Prostate gland (tissue), 2 donors: Measurements from ENCODE around the gene STK39. TPM values are rescaled to one million over a fixed set of nuclear protein-coding genes. Genes with fewer than 3 reads are reported as not detected.

ENCODE experiments used
- DNase-seq: peaks from one replicate; pipeline ENCODE4 v3.0.0-alpha.2; 2019; ENCODE audit warnings: low spot score
- H3K27ac ChIP-seq, 2 donors: fragments of 200-600 bp; sonication (generic); 2 replicates each; pipeline ENCODE4 v1.5.1; 2017 to 2019
- H3K27me3 ChIP-seq: fragments of 200-600 bp; sonication (generic); replicated peaks from 2 replicates; pipeline ENCODE4 v1.5.1; 2019; ENCODE audit not compliant: insufficient read depth
- H3K36me3 ChIP-seq, 2 donors: fragments of 200-600 bp; sonication (generic); 1 replicate in 1 of 2; 2 replicates in 1 of 2; pipeline versions ENCODE4 v1.5.1 to v1.8.1; 2017 to 2019
- H3K4me1 ChIP-seq: fragments of 200-600 bp; sonication (generic); replicated peaks from 2 replicates; pipeline ENCODE4 v1.5.1; 2019
- H3K4me3 ChIP-seq, 2 donors: fragments of 200-600 bp; sonication (generic); 2 replicates each; pipeline ENCODE4 v1.5.1; 2017 to 2019
- H3K9me3 ChIP-seq: fragments of 200-600 bp; sonication (generic); 2 replicates; pipeline ENCODE4 v1.5.1; 2017
- CTCF ChIP-seq, 4 experiments: fragments of 200-600 bp in 2 of 4; fragments of 450-650 bp in 2 of 4; sonication (generic) in 2 of 4; IDR thresholded peaks; 1 replicate in 3 of 4; 2 replicates in 1 of 4; pipeline ENCODE4 v1.5.1; 2016 to 2019; ENCODE audit warnings: antibody characterized with exemption in 4 of 4, mild to moderate bottlenecking in 2 of 4, moderate library complexity in 2 of 4
- POLR2A ChIP-seq: fragments of 450-650 bp; IDR thresholded peaks from one replicate; pipeline ENCODE4 v1.6.1; 2016; ENCODE audit warnings: antibody characterized with exemption, mild to moderate bottlenecking
- POLR2AphosphoS5 ChIP-seq: sonication (generic); formaldehyde crosslinking; IDR thresholded peaks from one replicate; pipeline ENCODE4 v1.6.1; 2017; ENCODE audit warnings: antibody characterized with exemption
- WGBS: methylation state at CpG from one replicate; pipeline ENCODE4 v1.1.5; 2018; 5-methylcytosine and 5-hydroxymethylcytosine counted together
- intact Hi-C: fragments of 100-400 bp; cut with DNase I; formaldehyde crosslinking; loops from one replicate; pipeline ENCODE4 v1.14.2; 2022
- total RNA-seq, 2 donors: library from RNA; depleted of rRNA; stranded (reverse); fragments of >200 nt; gene quantifications; one replicate each; pipeline ENCODE4 v1.1.0, GENCODE V29; 2016

Gene STK39
- total RNA-seq, 2 donors from 2014 or later: 32.2 to 54.7 TPM

- intact Hi-C loops: no loop called here
- Histone ChIP-seq H3K4me3 (no peak overlapping the region), H3K36me3 (no peaks in the 10 kb centered on the region), H3K27ac (no peak overlapping the region), H3K9me3 (no peaks in the 10 kb centered on the region), H3K4me1 (no peaks in the 10 kb centered on the region), H3K27me3 (no peaks in the 10 kb centered on the region)
- no peak for TF ChIP-seq POLR2A
- TF ChIP-seq POLR2AphosphoS5: no peak
- no peak for TF ChIP-seq CTCF (IDR thresholded peaks at IDR 0.05)
- no peak for DNase-seq
- 85% methylated on average over 4 of the region's 4 CpGs for WGBS
Measured at GRCh38 chr2:167935803-167936110, 311.6 kb downstream of the STK39 start.

GRCh38 chr2:167933097-167933814 is 314.1 kb downstream of the STK39 start:
- no peaks in the 10 kb centered on the region for H3K4me1 ChIP-seq
- no peaks in the 10 kb centered on the region for H3K27me3 ChIP-seq
- no peak for TF ChIP-seq POLR2A
- no peak for TF ChIP-seq POLR2AphosphoS5
- TF ChIP-seq CTCF (IDR thresholded peaks at IDR 0.05): no peak
- no peaks in the 10 kb centered on the region for H3K9me3 ChIP-seq
- intact Hi-C loops: no loop called here
- no peak overlapping the region for H3K4me3 ChIP-seq
- H3K27ac ChIP-seq: no peak overlapping the region
- DNase-seq: no peak
- WGBS: 95% methylated on average over 4 of the region's 4 CpGs
- no peaks in the 10 kb centered on the region for H3K36me3 ChIP-seq

GRCh38 chr2:167932123-167932693 is 315.2 kb downstream of the STK39 start:
- Histone ChIP-seq H3K4me1 (no peaks in the 10 kb centered on the region), H3K9me3 (no peaks in the 10 kb centered on the region), H3K36me3 (no peaks in the 10 kb centered on the region), H3K4me3 (no peak overlapping the region), H3K27ac (no peak overlapping the region), H3K27me3 (no peaks in the 10 kb centered on the region)
- 88% methylated on average over 4 of the region's 4 CpGs for WGBS
- TF ChIP-seq CTCF (IDR thresholded peaks at IDR 0.05) (no peak), POLR2A (no peak), POLR2AphosphoS5 (no peak)
- no peak for DNase-seq
- intact Hi-C loops: no loop called here

- H3K27ac ChIP-seq: no peak overlapping the region
- no peaks in the 10 kb centered on the region for H3K9me3 ChIP-seq
- TF ChIP-seq CTCF (IDR thresholded peaks at IDR 0.05): no peak
- no peak for TF ChIP-seq POLR2A
- TF ChIP-seq POLR2AphosphoS5: no peak
- no peak overlapping the region for H3K4me3 ChIP-seq
- DNase-seq: no peak
- WGBS: 88% methylated on average over 3 of the region's 3 CpGs
- H3K4me1 ChIP-seq: no peaks in the 10 kb centered on the region
- H3K36me3 ChIP-seq: no peaks in the 10 kb centered on the region
- H3K27me3 ChIP-seq: no peaks in the 10 kb centered on the region
- intact Hi-C loops: no loop called here
Measured at GRCh38 chr2:167929484-167929883, 317.9 kb downstream of the STK39 start.

- Histone ChIP-seq H3K4me1 (no peaks in the 10 kb centered on the region), H3K4me3 (no peak overlapping the region), H3K27ac (no peak overlapping the region), H3K27me3 (no peaks in the 10 kb centered on the region), H3K9me3 (no peaks in the 10 kb centered on the region), H3K36me3 (no peaks in the 10 kb centered on the region)
- no peak for TF ChIP-seq POLR2A
- no peak for TF ChIP-seq CTCF (IDR thresholded peaks at IDR 0.05)
- TF ChIP-seq POLR2AphosphoS5: no peak
- intact Hi-C loops: no loop called here
- 87% methylated on average over 6 of the region's 6 CpGs for WGBS
- no peak for DNase-seq
Measured at GRCh38 chr2:167928434-167928833, 319.0 kb downstream of the STK39 start.
